ENCODE data around the gene TRDMT1. TPM values are rescaled to one million over a fixed set of nuclear protein-coding genes. Genes with fewer than 3 reads are reported as not detected.

TRDMT1 gene
- total RNA-seq, 4 donors from 2014 or later, result 2.7 to 9.4 (median 4.0) TPM

- H3K9me3 ChIP-seq, result no peaks in the 10 kb centered on the region
- H3K27me3 ChIP-seq, result no peaks in the 10 kb centered on the region
- WGBS, result 58% methylated on average over 2 of the region's 2 CpGs
- H3K4me1 ChIP-seq, result peaks cover 18% of the 10 kb centered on the region
- DNase-seq (ENCODE audit: low spot score in 2 of 2), result no peak
- peak overlapping the region; percentile 86 for H3K27ac ChIP-seq
- TF ChIP-seq CTCF (IDR thresholded peaks at IDR 0.05) (no peak), EP300 (IDR thresholded peaks at IDR 0.05) (no peak), POLR2A (IDR thresholded peaks at IDR 0.05) (no peak), POLR2AphosphoS5 (IDR thresholded peaks at IDR 0.05) (no peak)
- H3K4me3 ChIP-seq, result no peak overlapping the region
- no peaks in the 10 kb centered on the region for H3K36me3 ChIP-seq
Measured at GRCh38 chr10:17214526-17214925, 13.1 kb upstream of the TRDMT1 start.

GRCh38 chr10:17213646-17214349 is 12.3 kb upstream of the TRDMT1 start:
- Histone ChIP-seq H3K4me1 (peaks cover 18% of the 10 kb centered on the region), H3K4me3 (no peak overlapping the region), H3K27me3 (no peaks in the 10 kb centered on the region), H3K27ac (no peak overlapping the region), H3K36me3 (no peaks in the 10 kb centered on the region), H3K9me3 (no peaks in the 10 kb centered on the region)
- WGBS, result 72% methylated on average over 2 of the region's 2 CpGs
- TF ChIP-seq CTCF (IDR thresholded peaks at IDR 0.05) (no peak), POLR2AphosphoS5 (IDR thresholded peaks at IDR 0.05) (no peak), POLR2A (IDR thresholded peaks at IDR 0.05) (no peak), EP300 (IDR thresholded peaks at IDR 0.05) (no peak)
- DNase-seq (ENCODE audit: low spot score in 2 of 2), result no peak

- no peaks in the 10 kb centered on the region for H3K27me3 ChIP-seq
- no peaks in the 10 kb centered on the region for H3K9me3 ChIP-seq
- H3K4me3 ChIP-seq, result no peak overlapping the region
- no peak for DNase-seq (ENCODE audit: low spot score in 2 of 2)
- H3K27ac ChIP-seq, result no peak overlapping the region
- H3K36me3 ChIP-seq, result no peaks in the 10 kb centered on the region
- no peak for TF ChIP-seq POLR2AphosphoS5 (IDR thresholded peaks at IDR 0.05)
- no peak for TF ChIP-seq EP300 (IDR thresholded peaks at IDR 0.05)
- no peak for TF ChIP-seq CTCF (IDR thresholded peaks at IDR 0.05)
- TF ChIP-seq POLR2A (IDR thresholded peaks at IDR 0.05), result no peak
- peaks cover 18% of the 10 kb centered on the region for H3K4me1 ChIP-seq
Measured at GRCh38 chr10:17212802-17213221, 11.3 kb upstream of the TRDMT1 start.

- H3K36me3 ChIP-seq, result no peaks in the 10 kb centered on the region
- no peak overlapping the region for H3K4me3 ChIP-seq
- WGBS, result 37% methylated on average over 3 of the region's 3 CpGs
- H3K27ac ChIP-seq, result no peak overlapping the region
- H3K4me1 ChIP-seq, result peaks cover under 1% of the 10 kb centered on the region
- TF ChIP-seq CTCF (IDR thresholded peaks at IDR 0.05), result no peak
- TF ChIP-seq POLR2AphosphoS5 (IDR thresholded peaks at IDR 0.05), result no peak
- no peak for TF ChIP-seq EP300 (IDR thresholded peaks at IDR 0.05)
- no peak for TF ChIP-seq POLR2A (IDR thresholded peaks at IDR 0.05)
- H3K27me3 ChIP-seq, result no peaks in the 10 kb centered on the region
- no peak for DNase-seq (ENCODE audit: low spot score in 2 of 2)
- H3K9me3 ChIP-seq, result no peaks in the 10 kb centered on the region
Measured at GRCh38 chr10:17210361-17210760, 8.9 kb upstream of the TRDMT1 start.

- DNase-seq (ENCODE audit: low spot score in 2 of 2), result no peak
- H3K27ac ChIP-seq, result no peak overlapping the region
- no peak for TF ChIP-seq POLR2A (IDR thresholded peaks at IDR 0.05)
- TF ChIP-seq POLR2AphosphoS5 (IDR thresholded peaks at IDR 0.05), result no peak
- TF ChIP-seq CTCF (IDR thresholded peaks at IDR 0.05), result no peak
- TF ChIP-seq EP300 (IDR thresholded peaks at IDR 0.05), result no peak
- 69% methylated on average over 2 of the region's 2 CpGs for whole genome bisulfite sequencing
- no peaks in the 10 kb centered on the region for H3K36me3 ChIP-seq
- no peak overlapping the region for H3K4me3 ChIP-seq
- no peaks in the 10 kb centered on the region for H3K4me1 ChIP-seq
- no peaks in the 10 kb centered on the region for H3K9me3 ChIP-seq
- H3K27me3 ChIP-seq, result no peaks in the 10 kb centered on the region
Measured at GRCh38 chr10:17209881-17210280, 8.4 kb upstream of the TRDMT1 start.

Measured in suprapubic skin (tissue), 4 donors.